ENCODE results near the gene NSMCE4A. TPM values are rescaled to one million over a fixed set of nuclear protein-coding genes. Genes with fewer than 3 reads are reported as not detected.
"Not testable (repeated sequence)": the region's sequence is repeated elsewhere in the genome, so short reads cannot be mapped to it uniquely, and the experiment has no call there.

The NSMCE4A gene
- total RNA-seq, 2 experiments from 2014 or later, result 63.5 to 69.4 TPM

GRCh38 chr10:121942749-121943416 lies 32.1 kb downstream of the NSMCE4A start:
- ChIA-PET POLR2A (no interaction called here), CTCF (no interaction called here)
- Mint-ChIP-seq H3K4me1 (no peaks in the 10 kb centered on the region), H3K27ac (no peak overlapping the region), H3K9me3 (no peaks in the 10 kb centered on the region), H3K36me3 (ENCODE audit: low read depth) (no peaks in the 10 kb centered on the region), H3K4me3 (no peak overlapping the region), H3K27me3 (peaks cover 19% of the 10 kb centered on the region)
- DNase-seq, result no peak

- H3K4me3 Mint-ChIP-seq, result no peak overlapping the region
- POLR2A ChIA-PET, result no interaction called here
- peaks cover 25% of the 10 kb centered on the region for H3K27me3 Mint-ChIP-seq
- CTCF ChIA-PET, result no interaction called here
- H3K4me1 Mint-ChIP-seq, result no peaks in the 10 kb centered on the region
- DNase-seq, result no peak
- no peaks in the 10 kb centered on the region for H3K36me3 Mint-ChIP-seq (ENCODE audit: low read depth)
- H3K9me3 Mint-ChIP-seq, result no peaks in the 10 kb centered on the region
- H3K27ac Mint-ChIP-seq, result no peak overlapping the region
Measured at GRCh38 chr10:121941532-121941931, 33.5 kb downstream of the NSMCE4A start.

DNA sequence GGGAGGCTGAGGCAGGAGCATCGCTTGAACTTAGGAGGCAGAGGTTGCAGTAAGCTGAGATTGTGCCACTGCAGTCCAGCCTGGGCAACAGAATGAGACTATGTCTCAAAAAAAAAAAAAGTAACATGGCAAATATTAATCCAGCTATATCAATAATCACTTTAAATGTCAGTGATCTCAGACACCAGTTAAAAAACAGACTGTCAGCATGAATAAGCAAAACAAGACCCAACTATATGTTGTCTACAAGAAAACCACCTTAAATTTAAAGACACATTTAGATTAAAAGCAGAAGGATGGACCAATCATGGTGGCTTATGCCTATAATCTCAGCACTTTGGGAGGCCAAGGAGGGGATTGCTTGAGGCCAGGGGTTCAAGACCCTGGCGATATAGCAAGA lies 38.7 kb downstream of the NSMCE4A start:
- ChIA-PET CTCF (no interaction called here), POLR2A (no interaction called here)
- H3K27me3 Mint-ChIP-seq, result peaks cover 20% of the 10 kb centered on the region
- H3K36me3 Mint-ChIP-seq (ENCODE audit: low read depth), result no peaks in the 10 kb centered on the region
- H3K9me3 Mint-ChIP-seq, result no peaks in the 10 kb centered on the region
- H3K27ac Mint-ChIP-seq, result no peak overlapping the region
- no peak for DNase-seq
- H3K4me3 Mint-ChIP-seq, result no peak overlapping the region
- no peaks in the 10 kb centered on the region for H3K4me1 Mint-ChIP-seq

- no peak overlapping the region for H3K4me3 Mint-ChIP-seq
- peaks cover 1% of the 10 kb centered on the region for H3K4me1 Mint-ChIP-seq
- ChIA-PET POLR2A (no interaction called here), CTCF (no interaction called here)
- peaks cover 20% of the 10 kb centered on the region for H3K27me3 Mint-ChIP-seq
- no peak overlapping the region for H3K27ac Mint-ChIP-seq
- no peaks in the 10 kb centered on the region for H3K9me3 Mint-ChIP-seq
- no peaks in the 10 kb centered on the region for H3K36me3 Mint-ChIP-seq (ENCODE audit: low read depth)
- DNase-seq, result no peak
Measured at GRCh38 chr10:121935702-121936101, 39.3 kb downstream of the NSMCE4A start.

- POLR2A ChIA-PET; DNase-seq; H3K27me3 Mint-ChIP-seq; H3K27ac Mint-ChIP-seq; H3K36me3 Mint-ChIP-seq (ENCODE audit: low read depth); CTCF ChIA-PET; H3K9me3 Mint-ChIP-seq: not testable (repeated sequence)
- Mint-ChIP-seq H3K4me3 (peak overlapping the region; percentile 24), H3K4me1 (peaks cover 22% of the 10 kb centered on the region)
Measured at GRCh38 chr10:121930268-121931085, 44.5 kb downstream of the NSMCE4A start.

GRCh38 chr10:121929585-121930267 lies 45.3 kb downstream of the NSMCE4A start:
- POLR2A ChIA-PET; CTCF ChIA-PET; H3K27ac Mint-ChIP-seq; DNase-seq; H3K36me3 Mint-ChIP-seq (ENCODE audit: low read depth); H3K9me3 Mint-ChIP-seq; H3K27me3 Mint-ChIP-seq: not testable (repeated sequence)
- peaks cover 25% of the 10 kb centered on the region for H3K4me1 Mint-ChIP-seq
- peak overlapping the region; percentile 24 for H3K4me3 Mint-ChIP-seq

- Mint-ChIP-seq H3K4me1 (peaks cover 25% of the 10 kb centered on the region), H3K9me3 (no peaks in the 10 kb centered on the region), H3K4me3 (peak overlapping the region; percentile 90), H3K27me3 (no peaks in the 10 kb centered on the region), H3K27ac (peak overlapping the region; percentile 98), H3K36me3 (ENCODE audit: low read depth) (peaks cover 4% of the 10 kb centered on the region)
- ChIA-PET CTCF (no interaction called here), POLR2A (no interaction called here)
- peak; percentile 13 for DNase-seq
Measured at GRCh38 chr10:121928528-121928884, 46.5 kb downstream of the NSMCE4A start.

DNA sequence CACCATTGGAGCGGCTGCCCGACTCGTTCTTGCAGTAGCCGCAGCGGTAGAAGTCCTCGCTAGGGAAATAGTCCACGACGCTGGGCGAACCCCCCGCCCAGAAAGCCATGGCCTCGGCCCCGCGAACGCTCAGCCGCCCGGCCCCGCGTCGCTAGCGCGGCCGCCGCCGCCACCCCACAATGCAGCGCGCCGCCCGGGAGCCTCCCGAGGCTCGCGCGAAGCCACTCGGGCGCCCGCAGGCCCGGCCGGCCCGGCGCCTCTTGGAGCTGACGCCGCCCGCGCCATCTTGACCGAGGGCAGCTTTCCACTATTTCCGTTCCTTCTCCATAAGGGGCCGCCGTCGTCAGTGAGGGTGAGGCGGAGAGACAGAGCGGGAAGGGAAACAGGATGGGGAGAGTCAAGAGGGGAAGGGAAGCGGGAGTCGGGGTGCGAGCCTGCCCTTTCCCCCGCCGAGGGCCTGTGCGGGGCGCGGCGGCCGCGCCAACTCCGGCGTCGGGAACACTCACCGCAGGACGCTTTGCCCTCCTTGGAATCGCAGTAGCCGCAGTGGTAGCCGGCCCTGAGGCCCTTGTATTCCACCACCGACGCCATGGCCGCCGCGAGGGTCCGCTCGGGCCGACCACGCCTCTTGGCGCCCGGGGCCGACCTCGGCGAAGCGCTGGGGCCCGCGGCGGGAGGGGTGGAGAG lies 47.0 kb downstream of the NSMCE4A start, which contains the start of gene ATE1:
Gene ATE1, minus strand, starts transcription at position 191 of the 687 bp plus-strand sequence. Its CDS starts 82 bp downstream, at position 109.
- Mint-ChIP-seq H3K27ac (peak within 1 kb of the TSS; percentile 98), H3K36me3 (ENCODE audit: low read depth) (peaks cover 5% of the 10 kb centered on the region), H3K9me3 (no peaks in the 10 kb centered on the region), H3K4me3 (peak within 1 kb of the TSS; percentile 90), H3K27me3 (no peaks in the 10 kb centered on the region), H3K4me1 (peaks cover 25% of the 10 kb centered on the region)
- DNase-seq, result peak; percentile 82
- POLR2A ChIA-PET, result no interaction called here
- CTCF ChIA-PET, result no interaction called here

DNA sequence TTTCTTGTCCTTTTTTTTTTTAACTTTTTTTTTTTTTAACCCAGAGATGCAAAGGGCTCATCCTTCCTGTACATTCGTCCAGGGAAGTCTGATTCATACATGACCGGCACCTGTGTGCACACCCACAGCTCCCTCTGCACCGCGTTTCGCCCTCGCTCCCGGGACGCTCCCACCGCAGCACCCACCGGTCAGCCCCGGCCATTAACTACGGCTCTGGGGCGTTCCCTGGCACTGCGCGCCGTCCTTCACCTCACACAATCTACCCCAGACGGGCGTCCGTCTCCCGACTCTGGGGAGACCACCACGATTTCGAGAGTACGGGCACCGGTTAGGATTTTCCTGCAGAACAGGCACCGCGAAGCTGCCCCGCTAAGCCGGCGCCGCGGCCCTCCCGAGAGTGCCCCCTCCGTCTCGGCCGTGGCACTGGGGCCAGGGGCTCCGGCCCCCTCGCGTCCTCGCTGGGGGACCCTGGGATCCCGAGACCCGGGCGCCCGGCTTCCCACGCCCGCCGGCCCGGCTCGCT lies 47.6 kb downstream of the NSMCE4A start:
- peak overlapping the region; percentile 98 for H3K27ac Mint-ChIP-seq
- H3K9me3 Mint-ChIP-seq, result no peaks in the 10 kb centered on the region
- H3K4me3 Mint-ChIP-seq, result peak overlapping the region; percentile 90
- H3K36me3 Mint-ChIP-seq (ENCODE audit: low read depth), result peaks cover 11% of the 10 kb centered on the region
- no peaks in the 10 kb centered on the region for H3K27me3 Mint-ChIP-seq
- ChIA-PET POLR2A (no interaction called here), CTCF (no interaction called here)
- H3K4me1 Mint-ChIP-seq, result peaks cover 25% of the 10 kb centered on the region
- peak; percentile 22 for DNase-seq

DNA sequence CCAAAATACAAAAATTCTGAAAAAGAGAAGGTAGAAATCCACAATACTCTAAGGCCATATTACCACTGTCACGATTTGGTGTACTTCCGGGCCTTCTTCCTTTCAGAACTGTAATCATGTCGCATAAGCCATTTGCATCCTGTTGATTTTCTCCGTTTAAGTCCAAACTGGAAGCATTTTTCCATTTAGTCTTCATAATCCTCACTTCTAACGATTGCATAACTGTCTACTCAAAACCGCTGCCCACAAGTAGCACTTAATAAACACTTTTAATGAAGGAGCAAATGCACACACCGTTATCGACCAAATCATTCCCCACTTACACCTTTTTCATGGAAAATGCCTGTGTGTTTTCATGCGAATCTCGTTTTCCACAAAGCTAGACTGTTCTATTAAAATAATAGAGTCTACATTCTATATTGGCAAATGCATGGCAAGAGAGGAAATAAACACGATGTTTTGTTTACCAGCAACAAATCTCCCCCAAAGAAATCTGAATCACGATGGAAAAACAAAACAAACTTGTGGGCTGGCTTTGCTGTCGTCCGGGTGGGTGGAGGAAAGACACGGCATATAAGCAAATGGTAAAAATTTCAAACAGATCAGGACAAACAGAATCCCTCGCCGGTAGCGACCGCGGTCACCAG lies 48.2 kb downstream of the NSMCE4A start:
- no peaks in the 10 kb centered on the region for H3K27me3 Mint-ChIP-seq
- peak overlapping the region; percentile 98 for H3K27ac Mint-ChIP-seq
- H3K4me1 Mint-ChIP-seq, result peaks cover 25% of the 10 kb centered on the region
- DNase-seq, result peak; percentile 41
- peaks cover 11% of the 10 kb centered on the region for H3K36me3 Mint-ChIP-seq (ENCODE audit: low read depth)
- CTCF ChIA-PET, result no interaction called here
- POLR2A ChIA-PET, result no interaction called here
- H3K4me3 Mint-ChIP-seq, result peak overlapping the region; percentile 90
- no peaks in the 10 kb centered on the region for H3K9me3 Mint-ChIP-seq

DNA sequence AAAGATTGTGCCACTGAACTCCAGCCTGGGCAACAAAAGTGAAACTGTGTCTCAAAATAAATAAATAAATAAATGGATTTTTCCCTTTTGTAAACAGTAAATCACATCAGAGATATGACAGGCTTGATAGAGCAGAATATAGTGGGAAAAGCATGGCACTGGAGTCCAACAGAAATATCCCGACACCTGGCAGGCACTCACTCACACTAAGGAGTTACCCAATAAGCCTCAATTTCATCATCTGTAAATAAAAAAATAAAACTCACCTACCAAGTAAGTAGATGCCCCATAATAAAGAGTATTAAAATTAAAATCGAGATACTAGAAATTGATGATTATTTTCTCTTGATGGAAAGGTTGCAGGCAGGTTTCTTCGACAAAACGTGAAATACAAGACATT lies 48.9 kb downstream of the NSMCE4A start:
- ChIA-PET CTCF (no interaction called here), POLR2A (no interaction called here)
- Mint-ChIP-seq H3K4me3 (peak overlapping the region; percentile 90), H3K4me1 (peaks cover 25% of the 10 kb centered on the region), H3K9me3 (no peaks in the 10 kb centered on the region), H3K27ac (peak overlapping the region; percentile 98), H3K27me3 (no peaks in the 10 kb centered on the region), H3K36me3 (ENCODE audit: low read depth) (peaks cover 12% of the 10 kb centered on the region)
- DNase-seq, result no peak

GRCh38 chr10:121921238-121921931 lies 53.6 kb downstream of the NSMCE4A start:
- peaks cover 7% of the 10 kb centered on the region for H3K4me1 Mint-ChIP-seq
- H3K4me3 Mint-ChIP-seq, result no peak overlapping the region
- POLR2A ChIA-PET, result no interaction called here
- no peak for DNase-seq
- H3K27ac Mint-ChIP-seq, result no peak overlapping the region
- H3K9me3 Mint-ChIP-seq, result no peaks in the 10 kb centered on the region
- H3K27me3 Mint-ChIP-seq, result no peaks in the 10 kb centered on the region
- peaks cover 32% of the 10 kb centered on the region for H3K36me3 Mint-ChIP-seq (ENCODE audit: low read depth)
- CTCF ChIA-PET, result interaction anchor here (1.5 kb wide), 1 partner anchor 48 kb away, joined by 4 read pairs; no protein-coding TSS in a partner anchor

Data from activated CD4-positive, alpha-beta T cell treated with anti-CD3 and anti-CD28 coated beads, Interleukin-2, amount 10 ng/mL, durations not matched to agents 7 days and 5 days (primary cell).